HepG2 (cell line): ENCODE results near the gene CPE. TPM values are rescaled to one million over a fixed set of nuclear protein-coding genes. Genes with fewer than 3 reads are reported as not detected.

Experiments
- KMT2A ChIP-seq: sonication (generic); formaldehyde crosslinking; IDR thresholded peaks from 2 replicates; pipeline ENCODE4 v1.4.0; 2020; ENCODE audit warnings: missing genetic modification reagents
- MBNL3 ChIP-seq: fragments of 250-450 bp; sonication (Bioruptor Pico); conservative IDR thresholded peaks from 2 replicates; pipeline ENCODE4 v1.8.0; 2022; ENCODE audit warnings: mild to moderate bottlenecking, inconsistent platforms
- NBN ChIP-seq: fragments of 450-650 bp; conservative IDR thresholded peaks from 2 replicates; pipeline ENCODE4 v1.6.1; 2017
- RFXAP ChIP-seq: sonication (generic); formaldehyde crosslinking; IDR thresholded peaks from 2 replicates; pipeline ENCODE4 v1.4.0; 2020; ENCODE audit warnings: missing genetic modification reagents, borderline replicate concordance
- SP140L ChIP-seq: sonication (generic); formaldehyde crosslinking; IDR thresholded peaks from 2 replicates; pipeline ENCODE4 v1.4.0; 2020; ENCODE audit warnings: missing genetic modification reagents, borderline replicate concordance
- ZFP36 ChIP-seq: fragments of 150-350 bp; IDR thresholded peaks from 2 replicates; pipeline ENCODE4 v1.6.1; 2018; ENCODE audit warnings: borderline replicate concordance, low read length, low read depth; ENCODE audit not compliant: partially characterized antibody
- ZKSCAN8 ChIP-seq: IDR thresholded peaks from 2 replicates; pipeline ENCODE4 v1.6.1; 2016; ENCODE audit warnings: borderline replicate concordance, missing genetic modification reagents, missing compliant biosample characterization
- ZMYM3 ChIP-seq: sonication (generic); formaldehyde crosslinking; IDR thresholded peaks from 2 replicates; pipeline ENCODE4 v1.5.1; 2020; ENCODE audit warnings: mild to moderate bottlenecking, missing genetic modification reagents
- polyA plus RNA-seq, 8 experiments: library from polyadenylated mRNA; depleted of rRNA in 3 of 8; stranded (reverse) in 7 of 8; unstranded in 1 of 8; fragments of >200 nt; fragmentation: Illumina TruSeq in 4 of 8; extraction: Trizol in 4 of 8; gene quantifications; 2 replicates each; pipeline versions ENCODE4 v1.2.1 to v1.2.3, GENCODE V29; 2011 to 2016; ENCODE audit warnings: low read depth in 4 of 8, missing spikeins in 1 of 8, mixed read lengths in 1 of 8; ENCODE audit not compliant: insufficient read depth in 1 of 8
- total RNA-seq, 5 experiments: library from RNA; depleted of rRNA; stranded (reverse); fragments of >200 nt; fragmentation: Illumina TruSeq; extraction: Trizol; gene quantifications; 2 replicates each; pipeline ENCODE4 v1.2.3, GENCODE V29; 2016; ENCODE audit warnings: low read depth in 1 of 5
- TF ChIP-seq, protein P1 (sequence below), 2 experiments: fragments of 450-650 bp in 1 of 2; sonication (generic) in 1 of 2; formaldehyde crosslinking in 1 of 2; IDR thresholded peaks; 2 replicates each; pipeline versions ENCODE4 v1.6.1 to v1.8.0; 2016 to 2022; ENCODE audit warnings: antibody characterized with exemption in 1 of 2, mild to moderate bottlenecking in 1 of 2, missing genetic modification reagents in 1 of 2
- TF ChIP-seq, protein P2 (sequence below): IDR thresholded peaks from 2 replicates; pipeline ENCODE4 v1.6.1; 2016; ENCODE audit warnings: missing compliant biosample characterization, missing genetic modification reagents, borderline replicate concordance
- TF ChIP-seq, protein P3 (sequence below): sonication (generic); formaldehyde crosslinking; IDR thresholded peaks from 2 replicates; pipeline ENCODE4 v1.8.1; 2023; ENCODE audit warnings: mild to moderate bottlenecking, missing genetic modification reagents
- TF ChIP-seq, protein P4 (sequence below): sonication (generic); formaldehyde crosslinking; conservative IDR thresholded peaks from 2 replicates; pipeline ENCODE4 v1.4.0; 2020; ENCODE audit warnings: missing genetic modification reagents

CPE gene
- total and polyA plus RNA-seq, 2 of the 13 experiments (the other 11 are each of a cell fraction or from before 2014, with no cell fraction given): 268 to 852 TPM

DNA sequence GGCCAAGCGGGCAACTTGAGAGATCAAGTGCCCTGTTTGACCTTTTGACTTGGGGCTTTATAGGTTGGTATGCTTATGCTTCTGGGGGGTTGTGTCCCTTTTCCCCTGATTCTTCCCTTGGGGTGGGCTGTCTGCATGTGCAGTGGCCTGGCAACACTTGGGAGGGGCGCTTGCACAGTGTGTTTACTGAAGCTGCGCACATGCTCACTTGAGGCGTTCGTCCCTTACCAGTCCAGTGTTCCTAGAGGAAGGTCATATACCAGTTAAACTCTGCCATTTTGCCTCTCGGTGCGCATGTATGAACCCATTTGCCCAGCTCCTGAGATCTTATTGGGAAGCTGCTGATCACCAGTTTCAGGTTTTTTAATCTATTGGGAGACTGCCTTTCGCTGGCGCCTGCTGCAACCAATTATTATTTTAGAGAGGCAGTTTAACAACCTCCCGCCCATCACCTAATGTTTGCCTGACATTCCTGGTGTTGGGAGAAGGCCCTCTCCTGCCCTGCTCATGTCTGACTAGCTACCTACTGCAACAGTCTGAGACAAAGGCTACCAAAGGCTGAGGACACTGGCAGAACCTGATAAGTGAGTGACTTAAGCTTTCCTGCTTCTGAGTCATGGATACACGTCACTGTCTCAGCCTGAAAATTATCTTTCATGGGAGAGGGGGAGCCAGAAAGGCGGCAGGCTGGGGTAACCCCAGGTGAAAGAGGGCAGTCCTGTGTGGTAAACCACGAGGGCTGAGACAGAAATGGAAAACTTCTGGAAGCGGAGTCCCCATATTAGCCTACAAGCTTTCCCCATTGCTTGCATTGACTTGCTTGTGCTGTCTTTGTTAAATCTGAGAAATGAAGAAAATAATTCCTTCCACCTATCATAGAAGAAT lies 97.6 kb downstream of the CPE start (continued):
- TF ChIP-seq, protein P1, sequence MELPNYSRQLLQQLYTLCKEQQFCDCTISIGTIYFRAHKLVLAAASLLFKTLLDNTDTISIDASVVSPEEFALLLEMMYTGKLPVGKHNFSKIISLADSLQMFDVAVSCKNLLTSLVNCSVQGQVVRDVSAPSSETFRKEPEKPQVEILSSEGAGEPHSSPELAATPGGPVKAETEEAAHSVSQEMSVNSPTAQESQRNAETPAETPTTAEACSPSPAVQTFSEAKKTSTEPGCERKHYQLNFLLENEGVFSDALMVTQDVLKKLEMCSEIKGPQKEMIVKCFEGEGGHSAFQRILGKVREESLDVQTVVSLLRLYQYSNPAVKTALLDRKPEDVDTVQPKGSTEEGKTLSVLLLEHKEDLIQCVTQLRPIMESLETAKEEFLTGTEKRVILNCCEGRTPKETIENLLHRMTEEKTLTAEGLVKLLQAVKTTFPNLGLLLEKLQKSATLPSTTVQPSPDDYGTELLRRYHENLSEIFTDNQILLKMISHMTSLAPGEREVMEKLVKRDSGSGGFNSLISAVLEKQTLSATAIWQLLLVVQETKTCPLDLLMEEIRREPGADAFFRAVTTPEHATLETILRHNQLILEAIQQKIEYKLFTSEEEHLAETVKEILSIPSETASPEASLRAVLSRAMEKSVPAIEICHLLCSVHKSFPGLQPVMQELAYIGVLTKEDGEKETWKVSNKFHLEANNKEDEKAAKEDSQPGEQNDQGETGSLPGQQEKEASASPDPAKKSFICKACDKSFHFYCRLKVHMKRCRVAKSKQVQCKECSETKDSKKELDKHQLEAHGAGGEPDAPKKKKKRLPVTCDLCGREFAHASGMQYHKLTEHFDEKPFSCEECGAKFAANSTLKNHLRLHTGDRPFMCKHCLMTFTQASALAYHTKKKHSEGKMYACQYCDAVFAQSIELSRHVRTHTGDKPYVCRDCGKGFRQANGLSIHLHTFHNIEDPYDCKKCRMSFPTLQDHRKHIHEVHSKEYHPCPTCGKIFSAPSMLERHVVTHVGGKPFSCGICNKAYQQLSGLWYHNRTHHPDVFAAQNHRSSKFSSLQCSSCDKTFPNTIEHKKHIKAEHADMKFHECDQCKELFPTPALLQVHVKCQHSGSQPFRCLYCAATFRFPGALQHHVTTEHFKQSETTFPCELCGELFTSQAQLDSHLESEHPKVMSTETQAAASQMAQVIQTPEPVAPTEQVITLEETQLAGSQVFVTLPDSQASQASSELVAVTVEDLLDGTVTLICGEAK (IDR thresholded peaks at IDR 0.05): no peak
- TF ChIP-seq, protein P1 (CRISPR knock-in tag; IDR thresholded peaks at IDR 0.05): no peak
- TF ChIP-seq ZKSCAN8 (CRISPR knock-in tag) (no peak), NBN (no peak), ZMYM3 (CRISPR knock-in tag) (no peak), KMT2A (no peak), SP140L (CRISPR knock-in tag) (no peak), MBNL3 (CRISPR knock-in tag) (no peak), RFXAP (no peak), ZFP36 (no peak)
- TF ChIP-seq, protein P2, sequence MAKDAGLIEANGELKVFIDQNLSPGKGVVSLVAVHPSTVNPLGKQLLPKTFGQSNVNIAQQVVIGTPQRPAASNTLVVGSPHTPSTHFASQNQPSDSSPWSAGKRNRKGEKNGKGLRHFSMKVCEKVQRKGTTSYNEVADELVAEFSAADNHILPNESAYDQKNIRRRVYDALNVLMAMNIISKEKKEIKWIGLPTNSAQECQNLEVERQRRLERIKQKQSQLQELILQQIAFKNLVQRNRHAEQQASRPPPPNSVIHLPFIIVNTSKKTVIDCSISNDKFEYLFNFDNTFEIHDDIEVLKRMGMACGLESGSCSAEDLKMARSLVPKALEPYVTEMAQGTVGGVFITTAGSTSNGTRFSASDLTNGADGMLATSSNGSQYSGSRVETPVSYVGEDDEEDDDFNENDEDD (CRISPR knock-in tag): no peak
- TF ChIP-seq, protein P3, sequence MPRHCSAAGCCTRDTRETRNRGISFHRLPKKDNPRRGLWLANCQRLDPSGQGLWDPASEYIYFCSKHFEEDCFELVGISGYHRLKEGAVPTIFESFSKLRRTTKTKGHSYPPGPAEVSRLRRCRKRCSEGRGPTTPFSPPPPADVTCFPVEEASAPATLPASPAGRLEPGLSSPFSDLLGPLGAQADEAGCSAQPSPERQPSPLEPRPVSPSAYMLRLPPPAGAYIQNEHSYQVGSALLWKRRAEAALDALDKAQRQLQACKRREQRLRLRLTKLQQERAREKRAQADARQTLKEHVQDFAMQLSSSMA (CRISPR knock-in tag): no peak
- TF ChIP-seq, protein P4, sequence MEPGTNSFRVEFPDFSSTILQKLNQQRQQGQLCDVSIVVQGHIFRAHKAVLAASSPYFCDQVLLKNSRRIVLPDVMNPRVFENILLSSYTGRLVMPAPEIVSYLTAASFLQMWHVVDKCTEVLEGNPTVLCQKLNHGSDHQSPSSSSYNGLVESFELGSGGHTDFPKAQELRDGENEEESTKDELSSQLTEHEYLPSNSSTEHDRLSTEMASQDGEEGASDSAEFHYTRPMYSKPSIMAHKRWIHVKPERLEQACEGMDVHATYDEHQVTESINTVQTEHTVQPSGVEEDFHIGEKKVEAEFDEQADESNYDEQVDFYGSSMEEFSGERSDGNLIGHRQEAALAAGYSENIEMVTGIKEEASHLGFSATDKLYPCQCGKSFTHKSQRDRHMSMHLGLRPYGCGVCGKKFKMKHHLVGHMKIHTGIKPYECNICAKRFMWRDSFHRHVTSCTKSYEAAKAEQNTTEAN: no peak
